Measurements from ENCODE around the gene SAMD11. TPM values are rescaled to one million over a fixed set of nuclear protein-coding genes. Genes with fewer than 3 reads are reported as not detected.

Gene SAMD11
- total and polyA plus RNA-seq, 4 donors = 0.51 to 4.1 (median 1.3) TPM

GRCh38 chr1:981491-981954 is 57.8 kb downstream of the SAMD11 start:
- H3K4me3 ChIP-seq (ENCODE audit: low read depth in 1 of 3, low read length in 3 of 3) = no peak overlapping the region
- H3K36me3 ChIP-seq (ENCODE audit: control insufficient read depth in 4 of 4, insufficient read depth in 3 of 4, low read depth in 1 of 4, low read length in 3 of 4) = no peaks in the 10 kb centered on the region
- TF ChIP-seq JUND (IDR thresholded peaks at IDR 0.05) (no peak), SP1 (IDR thresholded peaks at IDR 0.05) (no peak), GABPA (IDR thresholded peaks at IDR 0.05 in 1 of 2, conservative IDR thresholded peaks at IDR 0.05 in 1 of 2) (no peak), ATF3 (IDR thresholded peaks at IDR 0.05) (no peak), FOXA1 (IDR thresholded peaks at IDR 0.05) (no peak)
- no peak for DNase-seq (ENCODE audit: low spot score)
- H3K27me3 ChIP-seq (ENCODE audit: control insufficient read depth in 4 of 4, insufficient read depth in 4 of 4, low read length in 3 of 4) = peaks cover 0 to 6% (median 2%) of the 10 kb centered on the region in 4 donors
- H3K4me1 ChIP-seq (ENCODE audit: control insufficient read depth in 4 of 4, insufficient read depth in 4 of 4, low read length in 3 of 4) = peaks cover 0 to 2% (median 0%) of the 10 kb centered on the region in 4 donors
- WGBS = 72% methylated on average over 21 of the region's 21 CpGs
- H3K27ac ChIP-seq (ENCODE audit: low read depth in 1 of 2, low read length in 2 of 2) = no peak overlapping the region
- no peaks in the 10 kb centered on the region for H3K9me3 ChIP-seq (ENCODE audit: control insufficient read depth in 4 of 4, low read length in 3 of 4)
- no peak overlapping the region for H3K9ac ChIP-seq (ENCODE audit: low read depth in 1 of 2, low read length in 2 of 2)

GRCh38 chr1:981955-982558 is 58.3 kb downstream of the SAMD11 start, which contains the start of gene PERM1:
Gene PERM1, minus strand, starts transcription at chr1:982093. Its CDS starts 1,064 bp downstream, at chr1:981029.
- Histone ChIP-seq H3K9ac (ENCODE audit: low read depth in 1 of 2, low read length in 2 of 2) (no peak within 1 kb of the TSS), H3K27me3 (ENCODE audit: control insufficient read depth in 4 of 4, insufficient read depth in 4 of 4, low read length in 3 of 4) (peaks cover 0 to 6% (median 2%) of the 10 kb centered on the region in 4 donors)

More at GRCh38 chr1:981955-982558, 58.3 kb downstream of the SAMD11 start, which contains the start of gene PERM1:
- no peak for DNase-seq (ENCODE audit: low spot score)
- no peak within 1 kb of the TSS for H3K27ac ChIP-seq (ENCODE audit: low read depth in 1 of 2, low read length in 2 of 2)
- TF ChIP-seq, protein P1, sequence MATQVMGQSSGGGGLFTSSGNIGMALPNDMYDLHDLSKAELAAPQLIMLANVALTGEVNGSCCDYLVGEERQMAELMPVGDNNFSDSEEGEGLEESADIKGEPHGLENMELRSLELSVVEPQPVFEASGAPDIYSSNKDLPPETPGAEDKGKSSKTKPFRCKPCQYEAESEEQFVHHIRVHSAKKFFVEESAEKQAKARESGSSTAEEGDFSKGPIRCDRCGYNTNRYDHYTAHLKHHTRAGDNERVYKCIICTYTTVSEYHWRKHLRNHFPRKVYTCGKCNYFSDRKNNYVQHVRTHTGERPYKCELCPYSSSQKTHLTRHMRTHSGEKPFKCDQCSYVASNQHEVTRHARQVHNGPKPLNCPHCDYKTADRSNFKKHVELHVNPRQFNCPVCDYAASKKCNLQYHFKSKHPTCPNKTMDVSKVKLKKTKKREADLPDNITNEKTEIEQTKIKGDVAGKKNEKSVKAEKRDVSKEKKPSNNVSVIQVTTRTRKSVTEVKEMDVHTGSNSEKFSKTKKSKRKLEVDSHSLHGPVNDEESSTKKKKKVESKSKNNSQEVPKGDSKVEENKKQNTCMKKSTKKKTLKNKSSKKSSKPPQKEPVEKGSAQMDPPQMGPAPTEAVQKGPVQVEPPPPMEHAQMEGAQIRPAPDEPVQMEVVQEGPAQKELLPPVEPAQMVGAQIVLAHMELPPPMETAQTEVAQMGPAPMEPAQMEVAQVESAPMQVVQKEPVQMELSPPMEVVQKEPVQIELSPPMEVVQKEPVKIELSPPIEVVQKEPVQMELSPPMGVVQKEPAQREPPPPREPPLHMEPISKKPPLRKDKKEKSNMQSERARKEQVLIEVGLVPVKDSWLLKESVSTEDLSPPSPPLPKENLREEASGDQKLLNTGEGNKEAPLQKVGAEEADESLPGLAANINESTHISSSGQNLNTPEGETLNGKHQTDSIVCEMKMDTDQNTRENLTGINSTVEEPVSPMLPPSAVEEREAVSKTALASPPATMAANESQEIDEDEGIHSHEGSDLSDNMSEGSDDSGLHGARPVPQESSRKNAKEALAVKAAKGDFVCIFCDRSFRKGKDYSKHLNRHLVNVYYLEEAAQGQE (IDR thresholded peaks at IDR 0.05) = no peak
- TF ChIP-seq, protein P2, sequence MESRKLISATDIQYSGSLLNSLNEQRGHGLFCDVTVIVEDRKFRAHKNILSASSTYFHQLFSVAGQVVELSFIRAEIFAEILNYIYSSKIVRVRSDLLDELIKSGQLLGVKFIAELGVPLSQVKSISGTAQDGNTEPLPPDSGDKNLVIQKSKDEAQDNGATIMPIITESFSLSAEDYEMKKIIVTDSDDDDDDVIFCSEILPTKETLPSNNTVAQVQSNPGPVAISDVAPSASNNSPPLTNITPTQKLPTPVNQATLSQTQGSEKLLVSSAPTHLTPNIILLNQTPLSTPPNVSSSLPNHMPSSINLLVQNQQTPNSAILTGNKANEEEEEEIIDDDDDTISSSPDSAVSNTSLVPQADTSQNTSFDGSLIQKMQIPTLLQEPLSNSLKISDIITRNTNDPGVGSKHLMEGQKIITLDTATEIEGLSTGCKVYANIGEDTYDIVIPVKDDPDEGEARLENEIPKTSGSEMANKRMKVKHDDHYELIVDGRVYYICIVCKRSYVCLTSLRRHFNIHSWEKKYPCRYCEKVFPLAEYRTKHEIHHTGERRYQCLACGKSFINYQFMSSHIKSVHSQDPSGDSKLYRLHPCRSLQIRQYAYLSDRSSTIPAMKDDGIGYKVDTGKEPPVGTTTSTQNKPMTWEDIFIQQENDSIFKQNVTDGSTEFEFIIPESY (IDR thresholded peaks at IDR 0.05) = no peak
- TF ChIP-seq GABPA (IDR thresholded peaks at IDR 0.05 in 1 of 2, conservative IDR thresholded peaks at IDR 0.05 in 1 of 2) (no peak), JUND (IDR thresholded peaks at IDR 0.05) (no peak), MAX (IDR thresholded peaks at IDR 0.05) (no peak), NR2F2 (IDR thresholded peaks at IDR 0.05) (no peak), RAD21 (IDR thresholded peaks at IDR 0.05) (no peak), YY1 (IDR thresholded peaks at IDR 0.05) (no peak), SP1 (IDR thresholded peaks at IDR 0.05) (no peak), CTCF (IDR thresholded peaks at IDR 0.05; ENCODE audit: low read depth, low read length, missing input control) (no peak), RXRA (IDR thresholded peaks at IDR 0.05) (no peak), ATF3 (IDR thresholded peaks at IDR 0.05) (no peak), HNF4G (IDR thresholded peaks at IDR 0.05) (no peak), HNF4A (conservative IDR thresholded peaks at IDR 0.05) (no peak), TAF1 (conservative IDR thresholded peaks at IDR 0.05) (no peak), FOXA2 (IDR thresholded peaks at IDR 0.05) (no peak), FOXA1 (IDR thresholded peaks at IDR 0.05) (no peak), EGR1 (IDR thresholded peaks at IDR 0.05; ENCODE audit: low read depth in 2 of 2) (no peak)
- WGBS = 51% methylated on average over 28 of the region's 28 CpGs
- peaks cover 0 to 2% (median 0%) of the 10 kb centered on the region in 4 donors for H3K4me1 ChIP-seq (ENCODE audit: control insufficient read depth in 4 of 4, insufficient read depth in 4 of 4, low read length in 3 of 4)
- H3K9me3 ChIP-seq (ENCODE audit: control insufficient read depth in 4 of 4, low read length in 3 of 4) = no peaks in the 10 kb centered on the region
- H3K36me3 ChIP-seq (ENCODE audit: control insufficient read depth in 4 of 4, insufficient read depth in 3 of 4, low read depth in 1 of 4, low read length in 3 of 4) = no peaks in the 10 kb centered on the region
- no peak within 1 kb of the TSS for H3K4me3 ChIP-seq (ENCODE audit: low read depth in 1 of 3, low read length in 3 of 3)
